Stomach (tissue), 9 donors: ENCODE results near the gene CEMIP. TPM values are rescaled to one million over a fixed set of nuclear protein-coding genes. Genes with fewer than 3 reads are reported as not detected.

ENCODE experiments used
- DNase-seq, 2 donors: peaks; one replicate each; pipeline versions ENCODE4 v3.0.0 to v3.0.0-alpha.2; 2013 to 2019
- H3K27ac ChIP-seq, 5 donors: fragments of 200-600 bp in 4 of 5; sonication (generic) in 4 of 5; one replicate each; pipeline ENCODE4 v1.5.1; 2013 to 2019; ENCODE audit warnings: mild to moderate bottlenecking in 1 of 5, moderate library complexity in 1 of 5
- H3K27me3 ChIP-seq, 3 donors: fragments of 200-600 bp; sonication (generic); one replicate each; pipeline ENCODE4 v1.5.1; 2017 to 2019; ENCODE audit warnings: mixed run types in 1 of 3
- H3K36me3 ChIP-seq, 4 donors: fragments of 200-600 bp; sonication (generic); 1 replicate in 3 of 4; 2 replicates in 1 of 4; pipeline ENCODE4 v1.5.1; 2016 to 2019
- H3K4me1 ChIP-seq, 4 donors: fragments of 200-600 bp; sonication (generic); one replicate each; pipeline ENCODE4 v1.5.1; 2016 to 2019
- H3K4me3 ChIP-seq, 4 donors: fragments of 200-600 bp; sonication (generic) in 3 of 4; one replicate each; pipeline ENCODE4 v1.5.1; 2016 to 2019; ENCODE audit warnings: mild to moderate bottlenecking in 1 of 4
- H3K9me3 ChIP-seq, 4 donors: fragments of 200-600 bp; sonication (generic); one replicate each; pipeline ENCODE4 v1.5.1; 2016 to 2019
- CTCF ChIP-seq, 7 experiments: fragments of 450-650 bp in 4 of 7; fragments of 200-600 bp in 3 of 7; sonication (generic) in 3 of 7; IDR thresholded peaks; one replicate each; pipeline ENCODE4 v1.5.1; 2016 to 2019; ENCODE audit warnings: antibody characterized with exemption in 7 of 7, control low read depth in 2 of 7, mild to moderate bottlenecking in 1 of 7
- EP300 ChIP-seq: sonication (generic); formaldehyde crosslinking; IDR thresholded peaks from one replicate; pipeline ENCODE4 v1.6.1; 2017; ENCODE audit warnings: antibody characterized with exemption
- POLR2A ChIP-seq, 4 donors: fragments of 450-650 bp; IDR thresholded peaks; one replicate each; pipeline ENCODE4 v1.6.1; 2016; ENCODE audit warnings: antibody characterized with exemption in 4 of 4, control low read depth in 2 of 4, mild to moderate bottlenecking in 1 of 4, moderate library complexity in 1 of 4
- POLR2AphosphoS5 ChIP-seq, 3 donors: sonication (generic); formaldehyde crosslinking; IDR thresholded peaks; one replicate each; pipeline ENCODE4 v1.6.1; 2016; ENCODE audit warnings: antibody characterized with exemption in 3 of 3
- WGBS, 5 donors: extraction: QIAGEN DNeasy Blood & Tissue Kit in 3 of 5; methylation state at CpG; one replicate each; pipeline versions ENCODE4 v1.1.5 to v1.1.7; 2013 to 2018; 5-methylcytosine and 5-hydroxymethylcytosine counted together
- intact Hi-C: fragments of 100-400 bp; cut with DNase I; formaldehyde crosslinking; loops from one replicate; pipeline ENCODE4 v1.15.1; 2023; ENCODE audit warnings: low total_unique reads
- polyA plus RNA-seq, 3 donors: library from polyadenylated mRNA; stranded (reverse); fragments of 200-250 nt; gene quantifications; one replicate each; pipeline ENCODE4 v1.2.3, GENCODE V29; 2013
- total RNA-seq, 5 donors: library from RNA; depleted of rRNA; stranded (reverse); fragments of >200 nt; gene quantifications; one replicate each; pipeline versions ENCODE4 v1.1.0 to v1.2.3, GENCODE V29; 2014 to 2016
- donor health status: healthy with polysubstance abuse.
- donor health status: Bipolar disorder and iron deficiency.
- donor health status: healthy.

CEMIP gene
- total and polyA plus RNA-seq, 8 donors, result 0.53 to 2.6 (median 1.4) TPM; not detected in 4

GRCh38 chr15:80878242-80878866, 99.2 kb downstream of the CEMIP start:
- TF ChIP-seq POLR2AphosphoS5 (IDR thresholded peaks at IDR 0.05), result no peak
- TF ChIP-seq CTCF (IDR thresholded peaks at IDR 0.05), result no peak
- TF ChIP-seq POLR2A (IDR thresholded peaks at IDR 0.05), result no peak
- no peak for TF ChIP-seq EP300
- Histone ChIP-seq H3K27me3 (no peaks in the 10 kb centered on the region), H3K4me3 (no peak overlapping the region), H3K9me3 (no peaks in the 10 kb centered on the region), H3K36me3 (no peaks in the 10 kb centered on the region), H3K4me1 (no peaks in the 10 kb centered on the region), H3K27ac (no peak overlapping the region)
- DNase-seq, result no peak
- intact Hi-C loops, result no loop called here
- 76 to 87% (median 86%) methylated on average over 3 of the region's 3 CpGs for WGBS, 5 donors

GRCh38 chr15:80878867-80879250, 99.7 kb downstream of the CEMIP start:
- Histone ChIP-seq H3K4me1 (no peaks in the 10 kb centered on the region), H3K27ac (no peak overlapping the region), H3K4me3 (no peak overlapping the region), H3K9me3 (no peaks in the 10 kb centered on the region), H3K27me3 (no peaks in the 10 kb centered on the region), H3K36me3 (no peaks in the 10 kb centered on the region)
- no peak for DNase-seq
- intact Hi-C loops, result no loop called here
- TF ChIP-seq EP300 (no peak), POLR2A (IDR thresholded peaks at IDR 0.05) (no peak), CTCF (IDR thresholded peaks at IDR 0.05) (no peak), POLR2AphosphoS5 (IDR thresholded peaks at IDR 0.05) (no peak)
- 53 to 75% (median 62%) methylated on average over 2 of the region's 2 CpGs for WGBS, 5 donors

GRCh38 chr15:80880086-80880485, 100.9 kb downstream of the CEMIP start:
- no peaks in the 10 kb centered on the region for H3K4me1 ChIP-seq
- no peaks in the 10 kb centered on the region for H3K36me3 ChIP-seq
- 72 to 82% (median 75%) methylated on average over 3 of the region's 3 CpGs for WGBS, 5 donors
- H3K27ac ChIP-seq, result no peak overlapping the region
- intact Hi-C loops, result no loop called here
- no peak for TF ChIP-seq POLR2AphosphoS5 (IDR thresholded peaks at IDR 0.05)
- no peak for TF ChIP-seq CTCF (IDR thresholded peaks at IDR 0.05)
- TF ChIP-seq POLR2A (IDR thresholded peaks at IDR 0.05), result no peak
- no peaks in the 10 kb centered on the region for H3K9me3 ChIP-seq
- no peaks in the 10 kb centered on the region for H3K27me3 ChIP-seq
- DNase-seq, result no peak
- no peak overlapping the region for H3K4me3 ChIP-seq

GRCh38 chr15:80883641-80884040, 104.5 kb downstream of the CEMIP start:
- Histone ChIP-seq H3K27me3 (no peaks in the 10 kb centered on the region), H3K9me3 (no peaks in the 10 kb centered on the region), H3K4me1 (no peaks in the 10 kb centered on the region), H3K4me3 (no peak overlapping the region), H3K36me3 (no peaks in the 10 kb centered on the region), H3K27ac (no peak overlapping the region)
- no peak for TF ChIP-seq CTCF (IDR thresholded peaks at IDR 0.05)
- TF ChIP-seq POLR2AphosphoS5 (IDR thresholded peaks at IDR 0.05), result no peak
- no peak for TF ChIP-seq EP300
- no peak for TF ChIP-seq POLR2A (IDR thresholded peaks at IDR 0.05)
- WGBS, 5 donors, result 84 to 93% (median 89%) methylated on average over 2 of the region's 2 CpGs
- no peak for DNase-seq
- intact Hi-C loops, result no loop called here
